HG03039 (cell line): ENCODE data around the gene DCST2.

Source experiments
- ATAC-seq: cut with Tn5 transposase; IDR thresholded peaks from one replicate; pipeline ENCODE4 v1.9.1; 2021; ENCODE audit warnings: mild to moderate bottlenecking, moderate library complexity; ENCODE audit not compliant: unreplicated experiment

The DCST2 gene

DNA sequence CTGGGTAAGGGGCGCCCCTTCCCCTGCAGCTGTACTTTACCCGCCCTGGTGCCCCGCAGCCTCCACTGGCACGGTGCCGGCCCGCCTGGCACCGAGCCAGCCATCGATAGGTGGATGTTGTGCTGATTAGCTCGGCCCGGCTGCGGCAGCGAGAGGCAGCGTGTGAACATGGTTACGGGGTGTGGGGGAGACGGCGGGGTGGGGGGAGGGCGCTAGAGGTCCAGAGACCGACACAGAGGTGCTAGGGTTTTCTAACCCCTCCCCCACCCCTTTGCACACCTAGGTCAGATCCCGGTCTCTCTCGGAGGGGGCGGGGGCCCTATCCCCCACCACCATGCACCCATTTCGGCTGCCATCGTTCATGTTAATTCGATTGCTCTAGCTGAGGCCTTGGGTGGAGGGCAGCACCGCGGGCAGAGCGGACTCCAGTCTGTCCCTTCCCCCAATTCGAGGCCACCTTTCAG, 36.6 kb upstream of the DCST2 start:
- ATAC-seq, result no peak

DNA sequence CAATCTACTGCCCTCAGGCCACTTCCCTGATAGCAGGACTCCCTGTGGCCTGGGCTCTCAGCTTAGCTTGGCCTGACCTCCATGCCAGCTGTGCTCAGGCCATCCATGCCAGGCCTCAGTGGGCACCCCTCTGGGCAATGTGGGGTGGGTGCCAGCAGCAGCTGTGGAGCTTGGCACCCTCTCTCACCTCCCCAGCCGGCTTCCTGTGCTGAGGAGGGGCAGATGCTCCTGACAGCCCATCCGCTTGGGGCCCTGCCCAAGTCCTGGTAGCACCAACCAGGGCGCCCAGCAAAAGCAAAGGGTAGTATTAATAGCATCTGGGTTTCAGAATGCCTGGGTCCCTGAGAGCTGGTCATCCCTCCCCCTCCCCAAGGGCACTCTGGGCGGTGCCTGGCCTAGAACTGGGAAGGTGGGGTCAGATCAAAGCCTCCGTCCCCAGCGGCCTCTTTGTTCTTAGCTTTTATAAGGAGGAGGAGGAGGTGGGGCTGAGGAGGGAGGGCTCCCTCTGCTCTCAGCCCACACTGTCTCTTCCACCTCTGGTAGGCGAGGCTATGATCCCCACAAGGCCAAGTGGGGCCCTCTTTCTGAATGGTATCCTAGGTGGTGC, 36.1 kb upstream of the DCST2 start:
- no peak for ATAC-seq

DNA sequence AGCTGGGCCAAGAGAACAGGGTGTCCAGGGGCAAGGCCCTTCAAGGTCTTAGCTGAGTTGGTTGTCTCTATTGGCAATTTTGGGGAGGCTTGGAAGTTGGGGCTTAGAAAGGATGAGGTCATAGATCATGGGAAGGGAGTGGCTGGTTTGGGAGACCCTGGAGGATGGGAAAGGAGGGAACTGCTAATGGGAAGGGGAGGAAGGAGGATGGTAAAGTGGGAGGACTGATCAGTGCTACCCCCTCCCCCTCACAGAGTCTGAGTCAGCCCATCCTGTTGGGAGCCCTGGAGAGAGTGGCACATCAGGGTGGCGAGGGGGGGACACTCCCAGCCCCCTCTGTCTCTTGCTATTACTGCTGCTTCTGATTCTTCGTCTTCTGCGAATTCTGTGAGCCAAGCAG, 35.0 kb upstream of the DCST2 start:
- ATAC-seq, result no peak

DNA sequence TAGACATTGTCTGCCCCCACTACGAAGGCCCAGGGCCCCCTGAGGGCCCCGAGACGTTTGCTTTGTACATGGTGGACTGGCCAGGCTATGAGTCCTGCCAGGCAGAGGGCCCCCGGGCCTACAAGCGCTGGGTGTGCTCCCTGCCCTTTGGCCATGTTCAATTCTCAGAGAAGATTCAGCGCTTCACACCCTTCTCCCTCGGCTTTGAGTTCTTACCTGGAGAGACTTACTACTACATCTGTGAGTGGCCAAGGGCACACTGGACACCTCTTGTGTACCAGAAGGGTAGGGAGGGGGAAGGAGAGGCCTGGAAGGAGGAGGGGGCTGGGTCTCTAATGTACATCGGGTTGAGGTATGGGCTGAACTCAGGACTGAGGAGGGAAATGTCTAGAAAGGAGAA, 33.2 kb upstream of the DCST2 start:
- ATAC-seq, result no peak

DNA sequence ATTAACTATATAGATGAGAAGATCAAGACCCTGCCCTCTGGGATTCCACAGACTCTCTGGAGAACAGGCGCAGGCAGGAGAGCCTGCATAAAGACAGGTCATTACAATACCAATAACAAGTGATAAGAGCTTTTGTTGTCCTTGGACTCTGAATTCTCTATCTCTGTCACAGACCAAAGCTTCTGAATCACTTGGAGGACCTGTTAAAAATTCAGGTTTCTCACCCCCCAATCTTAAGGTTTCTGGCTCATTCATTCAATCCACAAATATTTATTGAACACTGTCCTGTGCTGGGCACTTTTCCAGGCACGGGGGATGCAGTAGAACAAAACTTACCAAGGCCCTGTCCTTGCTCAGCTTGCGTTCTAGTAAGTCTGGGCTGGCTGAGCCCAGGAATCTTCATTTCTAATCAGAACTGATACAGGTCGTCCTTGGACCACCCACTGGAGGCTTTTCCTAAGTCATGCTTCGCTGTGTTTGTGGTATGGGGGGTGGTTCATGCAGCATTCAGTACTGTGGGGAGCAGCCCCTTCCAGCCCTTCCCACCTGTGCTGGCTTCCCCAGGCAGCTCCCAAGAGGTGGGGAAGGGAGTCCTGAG, 31.4 kb upstream of the DCST2 start:
- ATAC-seq, result no peak

DNA sequence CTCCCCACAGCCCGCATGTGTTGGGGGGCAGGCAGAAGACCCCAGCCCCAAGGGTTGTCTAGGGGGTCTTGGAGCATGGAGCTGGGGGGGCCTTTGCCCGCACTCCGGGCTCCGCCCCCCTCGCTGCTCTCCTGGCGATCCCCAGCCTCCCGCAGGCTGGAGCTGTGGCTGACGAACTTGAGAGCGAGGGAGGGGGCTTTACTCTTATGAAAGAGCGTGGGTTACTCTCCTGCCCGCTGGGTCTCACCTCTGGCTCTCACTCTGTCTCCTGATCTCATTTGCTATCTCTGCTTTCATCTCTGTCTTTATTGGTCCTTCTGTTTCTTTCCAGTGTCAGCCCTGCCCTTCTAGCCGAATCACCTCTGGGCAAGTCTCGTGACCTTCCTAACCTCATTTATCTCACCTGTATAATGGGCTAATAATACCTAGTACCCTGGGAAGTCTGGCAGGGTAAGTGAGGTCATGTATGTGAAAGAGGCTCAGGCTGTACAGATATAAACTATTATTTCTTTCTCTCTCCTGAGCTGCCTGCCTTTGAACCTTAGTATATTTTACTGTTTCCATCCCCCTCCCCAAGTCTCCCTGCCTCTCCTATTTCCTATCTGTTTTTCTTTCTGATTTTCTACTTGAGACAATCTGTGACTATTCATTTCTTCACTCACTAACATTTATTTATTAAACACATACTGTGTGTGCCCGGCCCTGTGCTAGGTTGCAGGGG, 30.7 kb upstream of the DCST2 start:
- ATAC-seq, result no peak

DNA sequence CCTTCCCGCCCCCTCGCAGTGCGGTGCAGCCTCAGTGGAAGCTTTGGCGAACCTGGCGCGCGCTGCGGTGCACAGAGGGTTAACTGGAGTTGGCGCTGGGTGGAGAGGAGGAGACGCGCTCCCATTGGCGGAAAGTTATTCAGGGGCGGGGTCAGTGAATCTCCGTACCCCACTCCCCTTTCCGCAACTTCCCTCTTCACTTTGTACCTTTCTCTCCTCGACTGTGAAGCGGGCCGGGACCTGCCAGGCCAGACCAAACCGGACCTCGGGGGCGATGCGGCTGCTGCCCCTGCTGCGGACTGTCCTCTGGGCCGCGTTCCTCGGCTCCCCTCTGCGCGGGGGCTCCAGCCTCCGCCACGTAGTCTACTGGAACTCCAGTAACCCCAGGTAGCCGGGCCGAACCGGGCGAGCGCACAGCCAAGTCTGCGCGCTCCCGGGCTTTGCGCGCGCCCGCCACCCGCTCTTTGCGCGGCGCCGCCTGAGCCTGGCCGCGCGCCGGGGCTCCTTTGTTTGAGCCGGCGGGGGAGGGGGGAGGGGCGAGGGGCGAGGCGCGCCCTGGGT, 30.0 kb upstream of the DCST2 start, which contains the start of gene EFNA4:
TSS of gene EFNA4 (plus strand) at position 191 of the 561 bp plus-strand sequence. CDS start at position 275, 84 bp downstream.
- peak; percentile 72 for ATAC-seq

DNA sequence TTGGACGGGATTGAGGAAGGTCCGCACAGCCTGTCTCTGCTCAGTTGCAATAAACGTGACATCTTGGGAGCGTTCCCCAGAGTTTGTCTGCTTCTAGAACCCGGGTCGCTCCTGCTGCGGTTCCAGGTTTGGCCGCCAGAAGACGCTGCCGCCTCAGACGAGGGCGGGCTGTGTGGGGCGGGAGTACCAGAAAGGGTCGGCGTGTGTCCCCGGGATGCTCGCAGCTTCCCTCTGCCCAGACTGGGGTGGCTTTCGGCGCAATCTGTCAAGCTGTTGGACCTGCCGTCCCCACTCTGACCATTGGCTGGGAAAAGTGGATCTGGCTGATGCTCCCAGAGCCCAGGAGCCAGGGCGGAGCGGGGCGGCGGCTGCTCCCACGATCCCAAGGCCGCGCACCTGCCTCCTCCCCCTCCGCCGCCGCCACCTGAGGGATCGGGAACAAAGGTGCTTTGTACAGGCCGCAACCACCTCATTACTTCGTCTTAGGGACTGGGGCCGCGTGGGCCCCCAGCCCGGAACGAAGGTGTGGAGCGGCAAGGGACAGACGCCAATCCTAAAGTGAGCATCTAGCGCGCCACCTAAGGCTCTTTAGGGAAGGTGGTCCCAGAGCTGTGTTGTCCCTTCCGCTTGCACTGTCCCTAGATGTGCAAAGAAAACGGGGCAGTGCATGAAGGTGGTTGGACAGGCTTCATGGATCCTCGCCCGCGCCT, 29.3 kb upstream of the DCST2 start:
- no peak for ATAC-seq

DNA sequence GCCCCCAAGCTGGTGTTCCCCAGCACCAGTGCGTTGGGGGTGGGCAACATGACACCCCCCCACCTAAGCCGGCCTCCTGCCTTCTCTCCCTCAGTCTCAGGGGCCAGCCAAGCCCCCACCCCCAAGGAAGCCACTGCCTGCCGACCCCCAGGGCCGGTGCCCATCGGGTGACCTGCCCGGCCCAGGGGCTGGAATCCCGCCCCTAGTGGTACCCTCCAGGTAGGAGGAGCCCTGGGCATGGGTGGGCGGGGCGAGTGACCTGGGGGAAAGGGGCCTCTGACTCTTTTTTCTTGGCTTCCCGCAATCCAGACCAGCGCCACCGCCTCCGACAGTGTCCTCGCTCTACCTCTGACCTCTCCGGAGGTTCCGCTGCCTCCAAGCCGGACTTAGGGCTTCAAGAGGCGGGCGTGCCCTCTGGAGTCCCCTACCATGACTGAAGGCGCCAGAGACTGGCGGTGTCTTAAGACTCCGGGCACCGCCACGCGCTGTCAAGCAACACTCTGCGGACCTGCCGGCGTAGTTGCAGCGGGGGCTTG, 28.6 kb upstream of the DCST2 start:
- no peak for ATAC-seq

DNA sequence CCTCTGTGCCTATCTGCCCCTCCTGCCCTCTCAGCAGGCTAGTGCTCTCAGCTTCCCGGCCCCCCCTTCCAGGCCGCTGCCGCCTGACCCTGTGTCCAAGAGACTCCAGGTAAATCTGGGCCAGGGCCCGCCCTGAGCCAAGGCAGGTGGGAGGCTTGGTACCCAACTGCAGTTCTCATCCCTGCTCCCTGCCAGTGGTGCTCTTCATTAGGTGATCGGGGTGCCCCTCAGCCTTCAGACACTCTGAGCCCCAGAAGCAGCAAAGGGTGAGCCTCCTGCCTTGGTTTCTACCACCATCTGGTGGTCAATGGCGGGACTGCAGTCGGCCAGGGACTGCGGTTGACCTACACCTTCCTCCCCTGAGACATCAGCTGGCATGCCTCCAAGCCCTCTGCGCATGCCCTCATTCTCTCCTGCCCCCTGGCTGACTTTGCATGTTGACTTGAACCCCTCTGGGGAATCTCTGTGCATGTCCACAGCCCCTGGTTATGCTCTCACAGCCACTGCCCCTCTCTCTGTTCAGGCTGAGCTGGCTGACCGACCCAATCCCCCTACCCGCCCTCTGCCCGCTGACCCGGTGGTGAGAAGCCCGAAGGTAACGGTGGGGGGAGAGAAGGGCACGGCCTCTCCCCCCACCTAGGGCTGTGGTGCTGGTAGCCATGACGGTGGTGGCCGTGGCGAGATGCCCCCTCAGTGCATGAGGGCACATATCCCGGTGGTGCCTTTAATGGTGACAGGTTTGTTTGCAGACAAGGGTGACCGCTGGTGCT, 28.0 kb upstream of the DCST2 start:
- ATAC-seq, result no peak

DNA sequence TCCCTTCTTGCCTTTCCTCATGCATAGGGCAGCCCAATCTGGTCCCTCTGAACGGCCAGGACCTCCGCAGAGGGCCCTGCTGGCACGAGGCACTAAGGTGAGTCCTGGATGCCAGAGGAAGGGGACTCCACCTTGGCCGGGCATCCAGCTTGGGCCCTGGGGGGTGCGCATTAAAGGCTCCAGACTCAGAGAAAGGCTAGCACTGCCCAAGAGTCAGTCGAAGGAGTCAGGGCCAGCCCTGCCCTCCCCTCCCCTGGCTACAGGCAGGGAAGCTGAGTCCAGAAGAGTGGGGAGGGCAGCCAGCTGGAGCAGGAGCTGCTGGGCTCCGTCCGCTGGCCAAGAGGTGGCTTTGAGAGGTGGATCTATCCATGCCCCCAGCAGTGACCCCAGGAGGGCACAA, 27.2 kb upstream of the DCST2 start:
- ATAC-seq, result no peak

DNA sequence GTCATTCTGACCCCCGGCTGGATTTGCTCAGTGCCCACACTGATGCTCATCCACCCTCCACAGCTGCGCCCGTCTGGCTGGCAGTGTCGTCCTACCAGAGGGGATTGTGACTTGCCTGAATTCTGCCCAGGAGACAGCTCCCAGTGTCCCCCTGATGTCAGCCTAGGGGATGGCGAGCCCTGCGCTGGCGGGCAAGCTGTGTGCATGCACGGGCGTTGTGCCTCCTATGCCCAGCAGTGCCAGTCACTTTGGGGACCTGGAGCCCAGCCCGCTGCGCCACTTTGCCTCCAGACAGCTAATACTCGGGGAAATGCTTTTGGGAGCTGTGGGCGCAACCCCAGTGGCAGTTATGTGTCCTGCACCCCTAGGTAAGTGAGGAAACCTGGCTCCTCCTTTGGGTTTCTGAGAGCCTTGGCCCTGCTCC, 24.2 kb upstream of the DCST2 start:
- no peak for ATAC-seq

DNA sequence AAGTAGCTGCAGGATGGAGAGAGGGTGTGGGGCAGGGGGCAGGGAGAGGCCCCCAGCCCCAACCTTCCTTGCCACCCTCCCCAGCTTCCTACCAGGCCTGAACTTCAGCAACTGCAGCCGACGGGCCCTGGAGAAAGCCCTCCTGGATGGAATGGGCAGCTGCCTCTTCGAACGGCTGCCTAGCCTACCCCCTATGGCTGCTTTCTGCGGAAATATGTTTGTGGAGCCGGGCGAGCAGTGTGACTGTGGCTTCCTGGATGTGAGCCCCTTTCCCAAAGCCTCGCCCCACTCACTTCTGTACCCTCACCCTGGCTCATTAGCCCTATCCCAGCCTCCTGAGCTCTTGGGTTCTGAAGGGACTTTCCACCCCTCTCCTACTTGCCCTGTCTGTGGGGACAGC, 23.5 kb upstream of the DCST2 start:
- ATAC-seq, result no peak

DNA sequence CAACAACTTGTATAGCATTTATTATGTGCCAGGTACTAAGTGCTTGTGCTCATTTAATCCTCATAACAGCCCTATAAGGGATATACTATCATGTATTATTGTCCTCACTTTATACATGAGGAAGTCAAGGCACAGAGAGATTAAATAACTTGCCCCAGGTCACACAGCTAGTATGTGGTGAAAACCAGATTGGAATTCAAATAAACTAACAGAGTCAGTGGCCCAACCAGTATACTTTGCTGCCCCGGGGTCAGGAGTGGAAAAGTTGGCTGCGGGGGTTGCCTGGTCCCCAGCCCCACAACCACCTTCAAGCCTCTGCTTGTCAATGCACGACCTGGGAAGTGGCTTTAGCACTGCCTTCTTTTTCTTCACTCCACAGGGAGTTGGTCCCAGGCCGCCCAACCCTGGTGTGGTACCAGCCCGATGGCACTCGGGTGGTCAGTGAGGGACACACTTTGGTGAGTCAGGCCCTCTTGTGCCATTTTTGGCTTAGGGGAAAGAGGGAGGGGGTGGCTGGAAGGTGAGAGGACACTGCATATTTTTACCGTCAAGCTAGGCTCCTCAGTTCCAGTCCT, 20.0 kb upstream of the DCST2 start:
- no peak for ATAC-seq

DNA sequence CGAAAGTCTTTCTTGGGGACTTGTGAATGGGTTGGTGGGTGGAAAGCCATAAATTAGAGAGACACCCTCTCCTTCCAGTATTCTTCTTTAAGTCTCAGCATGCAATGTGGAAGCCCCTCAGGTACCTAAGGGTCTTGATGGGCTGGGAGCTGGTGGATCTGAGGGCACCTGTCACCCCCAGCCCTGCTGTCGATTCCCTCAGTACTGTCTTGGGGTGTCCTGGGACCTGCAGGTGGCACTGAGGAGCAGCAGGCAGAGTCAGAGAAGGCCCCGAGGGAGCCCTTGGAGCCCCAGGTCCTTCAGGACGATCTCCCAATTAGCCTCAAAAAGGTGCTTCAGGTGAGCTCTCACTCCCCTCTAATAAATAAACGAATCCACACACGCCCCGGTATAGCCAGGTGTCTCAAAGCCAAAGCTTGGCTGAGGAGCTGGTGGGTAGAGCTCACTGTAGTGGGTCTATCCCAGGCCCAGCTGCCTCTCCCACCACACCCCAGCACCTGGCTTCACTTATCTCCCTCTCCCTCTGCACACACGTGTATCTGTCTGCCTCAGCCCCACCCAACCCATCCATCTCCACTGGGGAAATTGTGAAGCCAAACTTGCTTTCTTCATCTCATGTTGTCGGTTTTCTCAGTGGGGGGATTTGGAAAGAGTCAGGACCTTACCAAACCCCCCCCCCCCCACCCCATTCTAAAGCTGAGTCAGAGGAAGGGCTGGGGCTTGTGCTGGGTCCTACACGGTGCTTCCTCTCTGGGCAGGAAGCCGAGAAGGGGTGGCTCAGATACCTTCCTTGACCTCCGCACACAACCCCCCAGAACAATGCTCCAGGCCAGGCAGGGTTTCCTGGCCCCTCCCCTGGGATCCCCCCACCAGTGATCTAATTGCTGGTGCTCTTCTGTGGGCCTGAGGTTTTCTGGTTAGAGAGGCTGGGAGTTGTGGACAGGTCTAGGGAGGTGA, 19.1 kb upstream of the DCST2 start:
- no peak for ATAC-seq

DNA sequence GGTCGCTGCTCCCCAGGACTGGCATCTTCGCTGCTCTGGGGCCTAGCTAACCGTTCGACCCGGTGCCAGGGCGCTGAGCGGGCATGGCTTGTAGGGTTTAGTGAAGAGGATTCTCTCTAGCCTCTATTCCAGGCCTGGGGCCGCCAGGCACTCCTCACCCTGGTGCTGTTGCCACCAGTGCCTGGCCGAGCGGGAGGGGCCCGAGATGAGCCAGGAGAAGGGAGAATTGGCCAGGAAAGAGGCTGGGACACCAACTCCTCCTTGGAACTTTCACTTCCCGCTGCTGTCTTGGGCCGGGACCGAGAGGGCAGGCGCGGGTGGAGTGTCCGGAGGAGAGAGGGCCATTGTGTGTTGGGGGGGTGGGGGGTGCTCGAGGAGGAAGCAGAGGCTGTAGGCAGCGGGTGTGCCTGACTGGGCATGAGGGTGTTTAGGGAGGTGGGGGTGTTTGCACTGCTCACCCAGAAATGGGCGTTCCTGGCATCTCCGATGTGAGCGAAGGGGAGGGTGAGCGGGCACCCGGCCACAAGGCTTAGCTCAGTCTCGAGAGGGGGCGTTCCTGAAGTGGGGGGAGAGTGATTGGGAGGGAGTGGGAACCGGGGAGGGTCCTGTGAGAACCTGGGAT, 18.3 kb upstream of the DCST2 start:
- ATAC-seq, result no peak

DNA sequence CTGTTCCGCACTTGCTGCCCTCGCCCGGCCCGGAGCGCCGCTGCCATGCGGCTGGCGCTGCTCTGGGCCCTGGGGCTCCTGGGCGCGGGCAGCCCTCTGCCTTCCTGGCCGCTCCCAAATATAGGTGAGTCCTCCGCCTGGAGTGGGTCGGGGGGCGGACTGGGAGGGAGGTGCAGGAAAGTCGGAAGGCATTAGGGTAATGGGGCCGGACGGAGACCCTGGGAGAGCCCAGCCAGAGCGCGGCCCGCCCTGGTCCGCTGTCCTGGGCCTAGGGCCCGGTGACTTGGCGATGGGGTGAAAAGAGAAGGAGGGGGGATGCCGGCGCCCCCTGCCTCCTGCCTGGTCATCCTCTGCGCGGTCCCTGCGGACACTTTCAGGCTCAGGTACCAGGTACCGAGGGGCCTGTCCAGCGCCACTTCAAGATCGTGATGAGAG, 17.8 kb upstream of the DCST2 start:
- no peak for ATAC-seq
